Transverse colon (tissue), 4 donors: Measurements from ENCODE around the gene BCKDK. TPM values are rescaled to one million over a fixed set of nuclear protein-coding genes. Genes with fewer than 3 reads are reported as not detected.
A peak's percentile ranks its signal among the peaks of the same experiment; 100 is the strongest.

ENCODE experiments used
- DNase-seq: peaks from one replicate; pipeline ENCODE4 v3.0.0-alpha.2; 2019
- H3K27ac ChIP-seq, 4 donors: fragments of 200-600 bp; sonication (generic); 2 replicates each; pipeline ENCODE4 v1.5.1; 2016 to 2018; ENCODE audit warnings: inconsistent platforms in 4 of 4
- H3K27me3 ChIP-seq: fragments of 200-600 bp; sonication (generic); 2 replicates; pipeline ENCODE4 v1.5.1; 2017; ENCODE audit warnings: inconsistent platforms
- H3K36me3 ChIP-seq, 4 donors: fragments of 200-600 bp; sonication (generic); 2 replicates each; pipeline ENCODE4 v1.5.1; 2017 to 2019; ENCODE audit warnings: inconsistent platforms in 4 of 4
- H3K4me1 ChIP-seq, 4 donors: fragments of 200-600 bp; sonication (generic); 2 replicates each; pipeline ENCODE4 v1.5.1; 2017 to 2020; ENCODE audit warnings: inconsistent platforms in 4 of 4
- H3K4me3 ChIP-seq, 4 donors: fragments of 200-600 bp; sonication (generic); 1 replicate in 1 of 4; 2 replicates in 3 of 4; pipeline versions ENCODE4 v1.5.1 to v1.6.1; 2017 to 2019; ENCODE audit warnings: inconsistent platforms in 4 of 4
- H3K9me3 ChIP-seq, 2 donors: fragments of 200-600 bp; sonication (generic); 2 replicates each; pipeline ENCODE4 v1.5.1; 2017 to 2019; ENCODE audit warnings: inconsistent platforms in 2 of 2
- CTCF ChIP-seq, 5 experiments: fragments of 200-600 bp in 3 of 5; fragments of 450-650 bp in 2 of 5; sonication (generic) in 3 of 5; IDR thresholded peaks; 1 replicate in 2 of 5; 2 replicates in 3 of 5; pipeline ENCODE4 v1.5.1; 2016 to 2017; ENCODE audit warnings: antibody characterized with exemption in 5 of 5, inconsistent platforms in 3 of 5, mild to moderate bottlenecking in 2 of 5, moderate library complexity in 1 of 5
- EP300 ChIP-seq: sonication (generic); formaldehyde crosslinking; IDR thresholded peaks from one replicate; pipeline ENCODE4 v1.6.1; 2017; ENCODE audit warnings: antibody characterized with exemption, low read depth
- POLR2A ChIP-seq: fragments of 450-650 bp; IDR thresholded peaks from one replicate; pipeline ENCODE4 v1.6.1; 2016; ENCODE audit warnings: antibody characterized with exemption, mild to moderate bottlenecking, moderate library complexity
- POLR2AphosphoS5 ChIP-seq, 3 donors: sonication (generic); formaldehyde crosslinking; IDR thresholded peaks; one replicate each; pipeline ENCODE4 v1.6.1; 2016; ENCODE audit warnings: antibody characterized with exemption in 3 of 3
- WGBS, 2 donors: methylation state at CpG; one replicate each; pipeline ENCODE4 v1.1.5; 2018; ENCODE audit warnings: low coverage in 1 of 2; 5-methylcytosine and 5-hydroxymethylcytosine counted together
- in situ Hi-C, 4 donors: fragments of 200-750 bp; cut with MboI; loops; one replicate each; pipeline versions ENCODE4 v1.15.0 to v1.15.1; 2017; ENCODE audit warnings: low sequenced_read_pairs in 3 of 4, low pct_ligation_motif_present in 1 of 4, low pct_unique_long_range_greater_than_20kb in 1 of 4
- intact Hi-C: fragments of 100-400 bp; cut with DNase I; formaldehyde crosslinking; loops from one replicate; pipeline ENCODE4 v1.15.1; 2023; ENCODE audit warnings: low total_unique reads
- total RNA-seq, 4 donors: library from RNA; depleted of rRNA; stranded (reverse); fragments of >200 nt; gene quantifications; one replicate each; pipeline ENCODE4 v1.1.0, GENCODE V29; 2016

The BCKDK gene
- 10 to 100 TPM; 46.8 to 56.5 (median 51.3) TPM for total RNA-seq

- peak; percentile 77 for DNase-seq
- peak within 1 kb of the TSS; percentile 86 to 94 (median 92) for H3K27ac ChIP-seq
- H3K9me3 ChIP-seq, result no peaks in the 10 kb centered on the region
- intact Hi-C loops (no loop called here), in situ Hi-C loops (no loop called here)
- H3K36me3 ChIP-seq, result peaks cover 0 to 5% (median 3%) of the 10 kb centered on the region in 4 donors
- H3K27me3 ChIP-seq, result no peaks in the 10 kb centered on the region
- peak within 1 kb of the TSS; percentile 72 to 98 (median 91) for H3K4me3 ChIP-seq
- peaks cover 3 to 30% (median 22%) of the 10 kb centered on the region in 4 donors for H3K4me1 ChIP-seq
- 6% methylated on average over 35 of the region's 68 CpGs; no CpG with 5 or more reads in 1 of the 2 donors for WGBS, 2 donors
- TF ChIP-seq POLR2AphosphoS5 (IDR thresholded peaks at IDR 0.05) (peak; percentile 42 to 79 (median 75)), CTCF (IDR thresholded peaks at IDR 0.05) (no peak), EP300 (no peak), POLR2A (peak; percentile 50)
Observed at GRCh38 chr16:31108035-31108793, at the start of gene BCKDK. BCKDK (plus strand) TSS chr16:31108386; CDS start chr16:31109224, 838 bp downstream.

GRCh38 chr16:31061126-31061812 is 46.9 kb upstream of the BCKDK start:
- TF ChIP-seq CTCF (IDR thresholded peaks at IDR 0.05) (no peak), POLR2AphosphoS5 (IDR thresholded peaks at IDR 0.05) (no peak), EP300 (no peak), POLR2A (no peak)
- peaks cover 0 to 15% (median 6%) of the 10 kb centered on the region in 4 donors for H3K36me3 ChIP-seq
- H3K27me3 ChIP-seq, result no peaks in the 10 kb centered on the region
- H3K27ac ChIP-seq, result no peak overlapping the region
- WGBS, 2 donors, result 93 to 100% methylated on average over 4 to 36 of the region's 42 CpGs
- DNase-seq, result no peak
- in situ Hi-C loops (no loop called here), intact Hi-C loops (no loop called here)
- no peak overlapping the region for H3K4me3 ChIP-seq
- peaks cover 0 to 11% (median 4%) of the 10 kb centered on the region in 4 donors for H3K4me1 ChIP-seq
- H3K9me3 ChIP-seq, result no peaks in the 10 kb centered on the region

- Histone ChIP-seq H3K4me3 (no peak overlapping the region), H3K9me3 (no peaks in the 10 kb centered on the region), H3K27me3 (no peaks in the 10 kb centered on the region), H3K4me1 (peaks cover 0 to 11% (median 4%) of the 10 kb centered on the region in 4 donors), H3K27ac (no peak overlapping the region), H3K36me3 (peaks cover 0 to 15% (median 6%) of the 10 kb centered on the region in 4 donors)
- intact Hi-C loops (no loop called here), in situ Hi-C loops (no loop called here)
- TF ChIP-seq CTCF (IDR thresholded peaks at IDR 0.05) (no peak), POLR2A (no peak), EP300 (no peak), POLR2AphosphoS5 (IDR thresholded peaks at IDR 0.05) (no peak)
- DNase-seq, result no peak
- 96% methylated on average over 45 of the region's 54 CpGs; no CpG with 5 or more reads in 1 of the 2 donors for WGBS, 2 donors
Observed at GRCh38 chr16:31061813-31062440, 46.3 kb upstream of the BCKDK start.

- TF ChIP-seq POLR2AphosphoS5 (IDR thresholded peaks at IDR 0.05) (no peak), CTCF (IDR thresholded peaks at IDR 0.05) (no peak), POLR2A (no peak), EP300 (no peak)
- Histone ChIP-seq H3K36me3 (peaks cover 0 to 15% (median 6%) of the 10 kb centered on the region in 4 donors), H3K4me3 (no peak overlapping the region), H3K27ac (peak overlapping the region in 1 of 4 donors; percentile 66), H3K27me3 (no peaks in the 10 kb centered on the region), H3K4me1 (peaks cover 0 to 11% (median 4%) of the 10 kb centered on the region in 4 donors), H3K9me3 (no peaks in the 10 kb centered on the region)
- 90 to 98% methylated on average over 2 to 9 of the region's 9 CpGs for WGBS, 2 donors
- intact Hi-C loops (no loop called here), in situ Hi-C loops (no loop called here)
- no peak for DNase-seq
Observed at GRCh38 chr16:31063495-31063842, 44.7 kb upstream of the BCKDK start.
